HG03064 (cell line): ENCODE measurements around the gene CACNA2D4.

Experiments
- ATAC-seq: cut with Tn5 transposase; IDR thresholded peaks from one replicate; pipeline ENCODE4 v1.9.1; 2021; ENCODE audit warnings: low read depth; ENCODE audit not compliant: unreplicated experiment

The CACNA2D4 gene

GRCh38 chr12:1760566-1761382 is 157.7 kb downstream of the CACNA2D4 start:
- no peak for ATAC-seq

- ATAC-seq: no peak
Measured at GRCh38 chr12:1758887-1759286, 159.6 kb downstream of the CACNA2D4 start.

DNA sequence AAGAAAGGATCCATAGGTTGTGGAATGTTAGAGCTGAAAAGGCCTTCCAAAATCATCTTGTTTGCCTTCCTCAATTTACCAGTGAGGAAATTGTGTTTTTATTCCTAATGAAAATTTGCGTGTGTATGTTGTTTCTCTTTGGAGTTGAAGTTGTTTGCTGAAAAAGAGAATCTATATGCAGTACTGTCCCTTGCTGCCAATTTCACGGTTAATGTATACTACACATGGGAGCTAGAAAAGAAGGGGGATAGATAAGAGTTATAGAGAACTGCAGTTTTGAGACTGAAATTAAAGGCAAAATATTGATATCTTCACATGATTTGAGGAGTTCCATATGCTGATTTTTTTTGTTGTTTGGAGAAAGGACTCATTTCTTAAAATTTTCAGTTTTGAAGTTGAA is 160.1 kb downstream of the CACNA2D4 start:
- ATAC-seq: no peak

- no peak for ATAC-seq
Measured at GRCh38 chr12:1750300-1750699, 168.2 kb downstream of the CACNA2D4 start.

DNA sequence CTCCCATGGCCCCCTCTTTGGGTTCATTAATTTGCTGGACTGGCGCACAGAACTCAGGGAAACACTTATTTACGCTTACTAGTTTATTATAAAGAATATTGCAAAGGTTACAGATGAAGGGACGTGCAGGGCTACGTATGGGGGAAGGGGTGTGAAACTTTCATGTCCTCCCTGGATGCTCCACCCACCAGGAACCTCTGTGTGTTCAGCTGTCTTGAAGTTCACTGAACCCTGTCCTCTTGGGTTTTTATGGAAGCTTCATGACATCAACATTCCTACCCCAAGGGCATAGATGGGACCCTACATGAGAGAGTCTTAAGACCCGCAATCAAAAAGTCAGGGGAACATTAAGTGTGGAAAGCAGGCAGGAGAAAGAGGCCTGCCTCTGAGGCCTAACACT is 169.4 kb downstream of the CACNA2D4 start:
- ATAC-seq: no peak

GRCh38 chr12:1747609-1748008 is 170.8 kb downstream of the CACNA2D4 start:
- ATAC-seq: no peak

DNA sequence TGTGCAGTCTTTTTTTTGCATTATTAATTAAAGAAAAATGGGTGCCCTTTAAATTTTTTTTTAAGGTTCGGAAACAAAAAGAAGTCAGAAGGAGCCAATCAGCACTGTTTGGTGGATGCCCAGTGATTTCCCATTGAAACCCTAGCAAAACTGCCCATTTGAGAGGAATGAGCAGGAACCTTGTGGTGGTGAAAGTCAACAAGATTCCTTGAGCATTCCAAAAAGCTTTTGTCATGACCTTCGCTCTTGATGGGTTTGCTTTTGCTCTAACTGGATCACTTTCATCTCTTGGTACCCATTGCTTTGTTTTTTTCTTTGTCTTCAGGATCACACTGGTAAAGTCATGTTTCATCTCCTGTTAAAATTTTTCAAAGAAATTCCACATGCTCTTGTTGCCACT is 173.5 kb downstream of the CACNA2D4 start:
- no peak for ATAC-seq
